HepG2 (cell line): Measurements from ENCODE around the gene RRP12. TPM values are rescaled to one million over a fixed set of nuclear protein-coding genes. Genes with fewer than 3 reads are reported as not detected.
A peak's percentile ranks its signal among the peaks of the same experiment; 100 is the strongest.

Experiments used
- ARHGAP35 ChIP-seq: sonication (generic); formaldehyde crosslinking; IDR thresholded peaks from 2 replicates; pipeline ENCODE4 v1.9.0; 2022; ENCODE audit warnings: mild to moderate bottlenecking, inconsistent platforms, moderate library complexity, missing genetic modification reagents, borderline replicate concordance
- EEA1 ChIP-seq: sonication (generic); formaldehyde crosslinking; IDR thresholded peaks from 2 replicates; pipeline ENCODE4 v1.5.1; 2020; ENCODE audit warnings: mild to moderate bottlenecking, missing genetic modification reagents, borderline replicate concordance
- ISX ChIP-seq: sonication (generic); formaldehyde crosslinking; conservative IDR thresholded peaks from 2 replicates; pipeline ENCODE4 v1.5.0; 2020; ENCODE audit warnings: missing genetic modification reagents
- MIER3 ChIP-seq: IDR thresholded peaks from 2 replicates; pipeline ENCODE4 v1.6.1; 2016; ENCODE audit warnings: missing compliant biosample characterization, borderline replicate concordance
- MZF1 ChIP-seq: sonication (generic); formaldehyde crosslinking; IDR thresholded peaks from 2 replicates; pipeline ENCODE4 v1.8.1; 2023; ENCODE audit warnings: mild to moderate bottlenecking, missing genetic modification reagents, borderline replicate concordance
- NONO ChIP-seq, 2 experiments: fragments of 450-650 bp in 1 of 2; sonication (generic) in 1 of 2; formaldehyde crosslinking in 1 of 2; IDR thresholded peaks in 1 of 2; conservative IDR thresholded peaks in 1 of 2; 2 replicates each; pipeline versions ENCODE4 v1.6.1 to v1.8.0; 2017 to 2022; ENCODE audit warnings: mild to moderate bottlenecking in 1 of 2, missing genetic modification reagents in 1 of 2, moderate library complexity in 1 of 2
- ONECUT2 ChIP-seq: sonication (generic); formaldehyde crosslinking; IDR thresholded peaks from 2 replicates; pipeline ENCODE4 v1.4.0; 2020; ENCODE audit warnings: missing genetic modification reagents
- REST ChIP-seq, 2 experiments: IDR thresholded peaks; 2 replicates each; pipeline ENCODE4 v1.6.1; 2011 to 2012; ENCODE audit warnings: low read length in 2 of 2, borderline replicate concordance in 1 of 2, low read depth in 1 of 2, mild to moderate bottlenecking in 1 of 2, moderate library complexity in 1 of 2
- RFX5 ChIP-seq: IDR thresholded peaks from 2 replicates; pipeline ENCODE4 v1.6.1; 2011; ENCODE audit warnings: low read depth, low read length, improper control_type of control experiment
- SOX5 ChIP-seq: IDR thresholded peaks from 2 replicates; pipeline ENCODE4 v1.6.1; 2016; ENCODE audit warnings: borderline replicate concordance
- ZGPAT ChIP-seq: IDR thresholded peaks from 2 replicates; pipeline ENCODE4 v1.6.1; 2016; ENCODE audit warnings: mild to moderate bottlenecking
- ZNF280B ChIP-seq: sonication (generic); formaldehyde crosslinking; IDR thresholded peaks from 2 replicates; pipeline ENCODE4 v1.5.0; 2020; ENCODE audit warnings: missing genetic modification reagents, mild to moderate bottlenecking, borderline replicate concordance
- ZNF34 ChIP-seq: sonication (generic); formaldehyde crosslinking; IDR thresholded peaks from 2 replicates; pipeline ENCODE4 v1.4.0; 2020; ENCODE audit warnings: mild to moderate bottlenecking, missing genetic modification reagents, borderline replicate concordance
- ZNF546 ChIP-seq: sonication (generic); formaldehyde crosslinking; conservative IDR thresholded peaks from 2 replicates; pipeline ENCODE4 v1.8.1; 2023; ENCODE audit warnings: mild to moderate bottlenecking, missing genetic modification reagents
- ZNF577 ChIP-seq: sonication (generic); formaldehyde crosslinking; IDR thresholded peaks from 2 replicates; pipeline ENCODE4 v1.4.0; 2020; ENCODE audit warnings: mild to moderate bottlenecking, low read depth, missing genetic modification reagents, borderline replicate concordance
- ZNF674 ChIP-seq: sonication (generic); formaldehyde crosslinking; IDR thresholded peaks from 2 replicates; pipeline ENCODE4 v1.5.0; 2020; ENCODE audit warnings: low read depth, mild to moderate bottlenecking, missing genetic modification reagents
- ZNF710 ChIP-seq: sonication (generic); formaldehyde crosslinking; IDR thresholded peaks from 2 replicates; pipeline ENCODE4 v1.5.0; 2020; ENCODE audit warnings: mild to moderate bottlenecking, missing genetic modification reagents, borderline replicate concordance
- polyA plus RNA-seq, 8 experiments: library from polyadenylated mRNA; depleted of rRNA in 3 of 8; stranded (reverse) in 7 of 8; unstranded in 1 of 8; fragments of >200 nt; fragmentation: Illumina TruSeq in 4 of 8; extraction: Trizol in 4 of 8; gene quantifications; 2 replicates each; pipeline versions ENCODE4 v1.2.1 to v1.2.3, GENCODE V29; 2011 to 2016; ENCODE audit warnings: low read depth in 4 of 8, missing spikeins in 1 of 8, mixed read lengths in 1 of 8; ENCODE audit not compliant: insufficient read depth in 1 of 8
- total RNA-seq, 5 experiments: library from RNA; depleted of rRNA; stranded (reverse); fragments of >200 nt; fragmentation: Illumina TruSeq; extraction: Trizol; gene quantifications; 2 replicates each; pipeline ENCODE4 v1.2.3, GENCODE V29; 2016; ENCODE audit warnings: low read depth in 1 of 5

The RRP12 gene
- total and polyA plus RNA-seq, 2 of the 13 experiments (the other 11 are each of a cell fraction or from before 2014, with no cell fraction given) = 13.2 to 39.4 TPM

GRCh38 chr10:97328646-97329453 is 72.3 kb downstream of the RRP12 start (continued):
- TF ChIP-seq ZGPAT (CRISPR knock-in tag) (peak; percentile 77), ISX (no peak), NONO (IDR thresholded peaks at IDR 0.05) (no peak), NONO (CRISPR knock-in tag; conservative IDR thresholded peaks at IDR 0.05) (0 out of 2 replicates have a peak, but pooled peaks have one; percentile 49), RFX5 (no peak), ZNF34 (CRISPR knock-in tag) (no peak), ARHGAP35 (CRISPR knock-in tag) (no peak), MIER3 (CRISPR knock-in tag) (no peak), ZNF546 (CRISPR knock-in tag) (no peak), ZNF674 (CRISPR knock-in tag) (no peak), EEA1 (CRISPR knock-in tag) (no peak), ZNF280B (CRISPR knock-in tag) (no peak), MZF1 (CRISPR knock-in tag) (no peak), SOX5 (peak; percentile 72; the same call in 1 of the 2 replicates), ZNF577 (CRISPR knock-in tag) (no peak), REST (IDR thresholded peaks at IDR 0.05; ENCODE audit: borderline replicate concordance in 1 of 2, low read depth in 1 of 2, low read length in 2 of 2) (no peak), ZNF710 (no peak), ONECUT2 (CRISPR knock-in tag) (peak; percentile 98)
